ACHN (cell line): ENCODE data around the gene EBF3.

Experiments used
- DNase-seq: peaks from one replicate; pipeline ENCODE4 v3.0.0-alpha.2; 2015
- in situ Hi-C: cut with HindIII; loops from 2 replicates; pipeline ENCODE4 v1.10.0; 2017; ENCODE audit warnings: low sequenced_read_pairs, low pct_ligation_motif_present, low pct_unique_long_range_greater_than_20kb

EBF3 gene

GRCh38 chr10:129852829-129853561 lies 111.1 kb downstream of the EBF3 start:
- in situ Hi-C loops, result no loop called here
- DNase-seq, result no peak

GRCh38 chr10:129851941-129852640 lies 112.0 kb downstream of the EBF3 start:
- DNase-seq, result peak; percentile 88
- in situ Hi-C loops, result no loop called here

GRCh38 chr10:129850790-129851189 lies 113.3 kb downstream of the EBF3 start:
- in situ Hi-C loops, result no loop called here
- no peak for DNase-seq

GRCh38 chr10:129850316-129850715 lies 113.8 kb downstream of the EBF3 start:
- DNase-seq, result no peak
- in situ Hi-C loops, result no loop called here

- in situ Hi-C loops, result no loop called here
- no peak for DNase-seq
Observed at GRCh38 chr10:129849853-129850252, 114.2 kb downstream of the EBF3 start.

DNA sequence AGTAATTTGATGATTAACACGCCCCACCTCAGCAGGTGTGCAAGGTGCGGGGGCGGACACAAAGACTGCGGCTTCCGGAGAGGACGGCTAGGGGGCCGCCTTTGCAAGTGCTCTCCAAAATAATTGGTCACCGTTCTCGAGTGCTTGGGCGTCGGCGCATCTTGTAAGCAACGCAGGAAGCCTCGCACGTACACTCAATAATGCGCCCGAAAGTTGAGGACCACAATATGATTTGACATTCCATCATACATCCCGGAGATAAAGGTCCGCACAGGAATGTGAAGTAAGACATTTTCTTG lies 114.7 kb downstream of the EBF3 start:
- in situ Hi-C loops, result no loop called here
- no peak for DNase-seq

DNA sequence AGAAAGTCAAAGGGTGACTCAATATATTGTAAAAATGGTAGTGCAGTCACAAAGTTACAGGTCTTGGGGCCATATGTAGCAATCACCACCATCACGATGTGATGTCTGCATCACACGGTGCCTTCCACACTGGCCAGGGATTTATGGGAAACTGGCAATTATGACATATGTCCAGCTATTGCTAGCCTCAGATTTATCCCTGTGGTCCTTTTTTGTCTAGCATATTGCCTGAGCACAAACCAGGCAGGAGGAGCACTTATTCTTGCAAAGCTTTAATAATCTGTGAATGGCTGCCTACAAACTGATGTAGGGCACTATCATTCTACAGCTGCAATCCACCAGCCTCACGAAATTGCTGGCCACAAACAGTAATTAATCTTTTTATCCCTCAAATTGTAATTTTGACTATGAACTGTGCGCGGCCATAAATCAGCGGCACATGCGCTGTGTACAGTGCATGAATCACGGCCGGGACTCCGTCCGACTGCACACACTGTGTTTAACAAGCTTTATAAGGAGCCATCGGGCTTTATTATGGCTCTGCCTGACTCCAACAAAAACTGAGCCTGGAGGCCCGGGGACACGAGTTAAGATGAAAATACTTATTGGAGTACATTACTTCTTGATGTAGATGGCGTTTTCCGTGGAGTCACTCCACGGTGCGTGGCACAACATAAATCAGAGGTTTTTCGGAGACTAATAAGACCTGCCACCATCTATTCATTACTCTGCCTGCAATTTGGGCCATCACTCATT lies 115.2 kb downstream of the EBF3 start:
- in situ Hi-C loops, result no loop called here
- DNase-seq, result no peak

DNA sequence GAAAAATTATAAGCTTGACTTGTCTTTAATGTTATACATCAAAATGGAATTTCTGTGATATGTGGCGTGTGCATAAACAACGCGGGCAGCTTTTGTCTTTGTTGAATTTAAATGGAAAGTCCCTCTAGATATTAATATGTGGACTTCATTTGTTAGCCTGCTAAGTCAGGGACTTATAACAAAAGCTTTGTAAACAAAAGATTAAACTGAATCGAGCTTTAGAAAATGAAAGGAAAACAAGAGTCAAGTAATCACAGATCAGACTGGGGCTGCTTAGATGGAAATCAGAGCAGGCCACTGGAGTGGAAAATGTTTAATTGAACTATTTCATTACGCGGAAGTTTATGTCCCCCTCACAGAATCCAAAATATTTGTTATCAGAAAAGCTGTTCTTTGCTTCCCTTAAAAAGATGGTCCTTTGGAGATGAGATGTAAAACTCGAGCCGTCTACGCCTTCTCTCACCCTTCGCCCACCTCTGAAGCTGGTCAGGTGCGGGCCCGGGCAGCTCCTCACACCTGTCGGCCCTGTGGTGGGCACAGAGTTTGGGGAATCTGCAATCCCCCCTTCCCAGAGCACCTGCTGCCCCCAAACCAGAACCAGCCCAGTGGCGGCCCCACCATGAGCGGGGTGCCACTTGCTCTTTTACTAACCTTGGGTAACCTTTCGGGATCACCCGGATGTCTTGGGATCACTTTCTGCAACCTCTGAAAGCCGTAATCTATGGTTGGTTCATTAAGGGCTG lies 116.2 kb downstream of the EBF3 start:
- no peak for DNase-seq
- in situ Hi-C loops, result no loop called here

GRCh38 chr10:129846991-129847391 lies 117.1 kb downstream of the EBF3 start:
- in situ Hi-C loops, result no loop called here
- no peak for DNase-seq

DNA sequence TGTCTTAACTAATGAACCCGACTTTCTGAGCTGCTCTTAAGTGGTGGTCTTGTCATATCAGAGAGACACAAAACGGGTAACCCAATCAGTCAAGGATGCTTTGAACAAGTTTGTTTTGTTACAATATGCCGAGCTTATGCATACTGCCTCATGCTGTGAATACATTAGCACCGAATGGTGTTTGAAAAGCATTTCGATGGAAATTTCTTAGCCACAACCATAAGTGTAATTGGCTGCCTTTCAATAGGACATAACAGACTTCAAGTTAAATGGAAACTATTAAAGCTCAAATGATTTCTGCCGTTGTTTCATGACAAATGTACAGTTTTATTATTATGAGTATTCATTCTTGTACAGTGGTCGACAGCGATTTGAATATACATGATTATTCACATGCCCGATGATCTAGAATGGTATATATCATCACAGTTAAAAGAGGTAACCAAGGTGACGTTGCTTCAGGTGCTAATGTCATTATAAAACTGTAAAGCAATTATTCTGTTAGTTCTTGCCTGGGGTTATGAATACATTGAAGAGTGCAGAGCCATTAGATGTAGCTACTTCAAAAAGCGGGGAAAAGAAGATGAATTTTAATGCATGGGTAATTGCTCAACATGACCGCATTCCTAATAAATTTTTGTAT lies 118.8 kb downstream of the EBF3 start:
- no peak for DNase-seq
- in situ Hi-C loops, result no loop called here

DNA sequence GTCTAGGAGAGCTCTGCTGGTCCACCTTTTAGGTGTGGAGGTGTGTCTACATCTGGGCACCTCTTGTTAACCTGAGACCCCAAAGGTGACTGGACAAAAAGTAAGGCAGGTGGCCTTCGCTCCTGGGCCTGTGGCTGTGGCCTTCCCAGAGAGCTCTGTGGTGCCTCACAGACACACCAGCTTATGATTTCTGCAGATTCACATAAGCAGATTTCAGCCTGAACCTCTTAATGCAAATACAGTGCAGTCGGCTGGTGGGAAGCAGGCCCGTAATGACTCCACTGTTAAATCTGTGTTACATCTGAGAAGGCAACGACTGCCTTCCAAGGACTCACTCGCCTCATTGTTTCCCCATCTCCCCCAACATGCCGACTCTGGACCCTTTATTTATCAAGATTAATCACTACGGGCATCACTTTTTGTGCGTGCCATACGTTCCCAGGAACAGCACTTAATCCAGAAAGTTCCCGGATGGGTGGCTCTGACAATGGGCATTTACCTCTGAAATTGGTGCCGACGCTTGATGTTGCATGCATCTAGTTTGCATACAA lies 119.8 kb downstream of the EBF3 start:
- in situ Hi-C loops, result no loop called here
- no peak for DNase-seq

GRCh38 chr10:129843702-129844101 lies 120.4 kb downstream of the EBF3 start:
- in situ Hi-C loops, result no loop called here
- DNase-seq, result no peak

GRCh38 chr10:129843131-129843541 lies 120.9 kb downstream of the EBF3 start:
- in situ Hi-C loops, result no loop called here
- no peak for DNase-seq

GRCh38 chr10:129842031-129842430 lies 122.0 kb downstream of the EBF3 start:
- DNase-seq, result no peak
- in situ Hi-C loops, result no loop called here

DNA sequence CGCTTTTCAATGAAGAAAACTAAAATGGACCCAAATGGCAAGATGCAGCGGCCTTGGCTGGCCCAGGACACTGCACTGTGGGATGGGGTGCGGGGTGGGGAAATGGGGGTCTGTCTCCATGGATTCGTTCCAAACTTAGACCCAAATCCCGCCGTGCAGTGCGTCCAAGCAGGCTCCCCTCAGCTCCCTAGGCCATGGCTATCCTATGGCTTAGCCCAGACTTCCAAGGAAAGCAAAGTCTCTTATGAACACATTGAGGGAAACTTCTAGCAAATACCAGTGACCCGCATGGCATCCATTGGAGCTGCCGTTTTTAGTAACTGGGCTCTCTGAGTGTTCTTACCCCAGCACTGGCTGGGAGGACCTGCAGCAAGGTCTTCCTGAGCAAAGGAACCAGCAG lies 122.5 kb downstream of the EBF3 start:
- in situ Hi-C loops, result no loop called here
- DNase-seq, result no peak

GRCh38 chr10:129841071-129841470 lies 123.0 kb downstream of the EBF3 start:
- in situ Hi-C loops, result no loop called here
- DNase-seq, result no peak

DNA sequence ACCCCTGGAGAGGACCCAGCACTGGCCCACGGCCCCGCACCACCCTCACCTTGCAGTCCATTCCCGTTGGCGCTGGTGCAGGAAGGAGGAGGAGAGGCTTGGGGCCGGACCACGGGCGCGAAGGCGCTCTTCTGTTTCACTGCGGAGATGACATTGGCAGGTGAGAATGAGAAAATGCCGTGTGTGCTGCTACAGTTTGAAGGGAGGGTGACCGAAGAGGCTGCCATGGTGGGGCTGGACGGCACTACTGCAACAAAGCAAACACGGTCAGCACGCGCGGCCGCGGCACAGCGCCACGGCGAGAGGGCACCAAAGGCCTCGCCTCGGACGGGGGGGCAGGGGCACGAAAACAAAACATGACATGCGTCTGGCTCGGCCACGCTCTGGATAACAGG lies 123.9 kb downstream of the EBF3 start:
- DNase-seq, result no peak
- in situ Hi-C loops, result no loop called here
